Hair follicular keratinocyte (primary cell): ENCODE data around the gene CHP1. TPM values are rescaled to one million over a fixed set of nuclear protein-coding genes. Genes with fewer than 3 reads are reported as not detected.

Experiments used
- total RNA-seq: library from RNA; depleted of rRNA; stranded (reverse); fragments of >200 nt; gene quantifications from 2 replicates; pipeline ENCODE4 v1.2.3, GENCODE V29; 2015

The CHP1 gene
- 120 and 171 TPM in 2 replicates for total RNA-seq

GRCh38 chr15:41230650-41231421 is at the start of gene CHP1, which contains the start of gene EXD1:
TSS of gene CHP1 (plus strand) at chr15:41231268. CDS start at chr15:41231383, 115 bp downstream.
TSS of gene EXD1 (minus strand) at chr15:41230757. CDS start at chr15:41226575, 4,182 bp downstream.

Other genes starting within 250 kb of the CHP1 start
- 22.5 and 22.7 TPM in 2 replicates for gene INO80, start 115.0 kb upstream of the CHP1 start, total RNA-seq
- gene EXD1, start 511 bp upstream of the CHP1 start, total RNA-seq: 0.57 TPM in 1 of 2 replicates, not detected in the other
- gene OIP5, start 101.3 kb downstream of the CHP1 start, total RNA-seq: 7.6 and 22.3 TPM in 2 replicates
- 31.2 and 75.4 TPM in 2 replicates for gene NUSAP1, start 101.6 kb downstream of the CHP1 start, total RNA-seq
- 27.2 and 37.6 TPM in 2 replicates for gene NDUFAF1, start 171.2 kb downstream of the CHP1 start, total RNA-seq
- gene RTF1, start 185.8 kb downstream of the CHP1 start, total RNA-seq: 13.9 and 22.6 TPM in 2 replicates